HepG2 (cell line): ENCODE results near the gene CA11. TPM values are rescaled to one million over a fixed set of nuclear protein-coding genes. Genes with fewer than 3 reads are reported as not detected.

Experiments
- HNRNPK ChIP-seq: fragments of 200-400 bp; formaldehyde crosslinking; IDR thresholded peaks from 2 replicates; pipeline ENCODE4 v1.6.1; 2018; ENCODE audit warnings: low read length, low read depth, moderate library complexity, mild to moderate bottlenecking; ENCODE audit not compliant: poor library complexity, severe bottlenecking
- NFYB ChIP-seq: sonication (generic); formaldehyde crosslinking; IDR thresholded peaks from 2 replicates; pipeline ENCODE4 v1.4.0; 2020; ENCODE audit warnings: missing genetic modification reagents
- PRMT3 ChIP-seq: sonication (generic); formaldehyde crosslinking; IDR thresholded peaks from 2 replicates; pipeline ENCODE4 v1.8.1; 2022; ENCODE audit warnings: low read depth, mild to moderate bottlenecking, moderate library complexity, missing genetic modification reagents, borderline replicate concordance
- STAG1 ChIP-seq: sonication (generic); formaldehyde crosslinking; IDR thresholded peaks from 2 replicates; pipeline ENCODE4 v1.4.0; 2020; ENCODE audit warnings: missing genetic modification reagents
- ZFX ChIP-seq: sonication (generic); formaldehyde crosslinking; IDR thresholded peaks from 2 replicates; pipeline ENCODE4 v1.4.0; 2020; ENCODE audit warnings: mild to moderate bottlenecking, low read depth, missing genetic modification reagents, moderate library complexity
- ZNF441 ChIP-seq: sonication (generic); formaldehyde crosslinking; IDR thresholded peaks from 2 replicates; pipeline ENCODE4 v1.7.0; 2021; ENCODE audit warnings: missing genetic modification reagents, borderline replicate concordance
- ZNF543 ChIP-seq: sonication (generic); formaldehyde crosslinking; IDR thresholded peaks from 2 replicates; pipeline ENCODE4 v1.4.0; 2020; ENCODE audit warnings: mild to moderate bottlenecking, missing genetic modification reagents
- ZNF670 ChIP-seq: sonication (generic); formaldehyde crosslinking; IDR thresholded peaks from 2 replicates; pipeline ENCODE4 v1.8.0; 2022; ENCODE audit warnings: mild to moderate bottlenecking, missing genetic modification reagents, borderline replicate concordance
- ZNF746 ChIP-seq: sonication (generic); formaldehyde crosslinking; IDR thresholded peaks from 2 replicates; pipeline ENCODE4 v1.8.0; 2022; ENCODE audit warnings: mild to moderate bottlenecking, missing genetic modification reagents
- ZNF749 ChIP-seq: sonication (generic); formaldehyde crosslinking; IDR thresholded peaks from 2 replicates; pipeline ENCODE4 v1.8.0; 2022; ENCODE audit warnings: mild to moderate bottlenecking, missing genetic modification reagents, moderate library complexity, borderline replicate concordance
- ZNF761 ChIP-seq: sonication (generic); formaldehyde crosslinking; conservative IDR thresholded peaks from 2 replicates; pipeline ENCODE4 v1.4.0; 2020; ENCODE audit warnings: mild to moderate bottlenecking, missing genetic modification reagents
- ZNF776 ChIP-seq: sonication (generic); formaldehyde crosslinking; IDR thresholded peaks from 2 replicates; pipeline ENCODE4 v1.4.0; 2020; ENCODE audit warnings: mild to moderate bottlenecking, missing genetic modification reagents
- polyA plus RNA-seq, 8 experiments: library from polyadenylated mRNA; depleted of rRNA in 3 of 8; stranded (reverse) in 7 of 8; unstranded in 1 of 8; fragments of >200 nt; fragmentation: Illumina TruSeq in 4 of 8; extraction: Trizol in 4 of 8; gene quantifications; 2 replicates each; pipeline versions ENCODE4 v1.2.1 to v1.2.3, GENCODE V29; 2011 to 2016; ENCODE audit warnings: low read depth in 4 of 8, missing spikeins in 1 of 8, mixed read lengths in 1 of 8; ENCODE audit not compliant: insufficient read depth in 1 of 8
- total RNA-seq, 5 experiments: library from RNA; depleted of rRNA; stranded (reverse); fragments of >200 nt; fragmentation: Illumina TruSeq; extraction: Trizol; gene quantifications; 2 replicates each; pipeline ENCODE4 v1.2.3, GENCODE V29; 2016; ENCODE audit warnings: low read depth in 1 of 5
- TF ChIP-seq, protein P1 (sequence below): sonication (generic); formaldehyde crosslinking; IDR thresholded peaks from one replicate; pipeline ENCODE4 v1.5.1; 2020; ENCODE audit warnings: mild to moderate bottlenecking, missing genetic modification reagents; ENCODE audit errors: not compliant biosample characterization
- TF ChIP-seq, protein P2 (sequence below): sonication (generic); formaldehyde crosslinking; IDR thresholded peaks from 2 replicates; pipeline ENCODE4 v1.8.0; 2022; ENCODE audit warnings: mild to moderate bottlenecking, missing genetic modification reagents
- TF ChIP-seq, protein P3 (sequence below): IDR thresholded peaks from 2 replicates; pipeline ENCODE4 v1.6.1; 2012; ENCODE audit warnings: inconsistent platforms
- TF ChIP-seq, protein P4 (sequence below): sonication (generic); formaldehyde crosslinking; IDR thresholded peaks from 2 replicates; pipeline ENCODE4 v1.8.1; 2022; ENCODE audit warnings: low read depth, mild to moderate bottlenecking, missing genetic modification reagents

The CA11 gene
- total and polyA plus RNA-seq, 2 of the 13 experiments (the other 11 are each of a cell fraction or from before 2014, with no cell fraction given) = 0.41 to 0.58 TPM

DNA sequence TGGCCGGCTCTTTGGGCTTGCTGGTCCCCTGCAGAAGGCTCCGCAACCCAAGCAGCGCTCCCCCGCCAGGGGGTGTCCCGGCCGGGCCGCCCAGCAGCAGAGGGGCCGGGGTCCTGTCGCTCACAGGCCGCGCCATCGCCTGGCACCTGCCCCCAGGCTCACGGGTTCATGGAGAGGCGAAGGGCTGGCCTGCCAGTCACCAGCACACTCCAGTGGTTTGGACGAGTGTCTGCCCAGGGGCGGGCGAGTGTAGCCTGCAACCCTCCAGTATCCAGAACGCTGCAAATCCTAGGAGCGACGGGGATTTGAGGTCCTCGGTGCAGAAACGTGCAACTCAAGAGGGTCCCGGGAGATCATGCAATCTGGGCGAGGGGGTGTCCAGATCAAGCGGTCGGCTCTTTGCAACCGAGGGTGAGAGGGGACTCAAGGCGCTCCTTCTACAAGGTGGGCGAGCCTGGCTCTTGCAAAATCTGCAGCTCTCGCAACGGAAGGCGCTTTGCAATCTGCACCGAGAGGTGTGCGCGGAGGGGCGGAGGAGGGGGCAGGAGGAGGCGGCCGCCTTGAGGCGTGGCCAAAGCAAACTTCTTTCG lies 9.0 kb downstream of the CA11 start, which contains the start of gene DBP (continued):
- TF ChIP-seq ZNF670 = no peak
- TF ChIP-seq ZNF441 (CRISPR knock-in tag) = no peak
- no peak for TF ChIP-seq NFYB (CRISPR knock-in tag)
- no peak for TF ChIP-seq ZNF761 (CRISPR knock-in tag)
- TF ChIP-seq HNRNPK = no peak
- TF ChIP-seq, protein P1, sequence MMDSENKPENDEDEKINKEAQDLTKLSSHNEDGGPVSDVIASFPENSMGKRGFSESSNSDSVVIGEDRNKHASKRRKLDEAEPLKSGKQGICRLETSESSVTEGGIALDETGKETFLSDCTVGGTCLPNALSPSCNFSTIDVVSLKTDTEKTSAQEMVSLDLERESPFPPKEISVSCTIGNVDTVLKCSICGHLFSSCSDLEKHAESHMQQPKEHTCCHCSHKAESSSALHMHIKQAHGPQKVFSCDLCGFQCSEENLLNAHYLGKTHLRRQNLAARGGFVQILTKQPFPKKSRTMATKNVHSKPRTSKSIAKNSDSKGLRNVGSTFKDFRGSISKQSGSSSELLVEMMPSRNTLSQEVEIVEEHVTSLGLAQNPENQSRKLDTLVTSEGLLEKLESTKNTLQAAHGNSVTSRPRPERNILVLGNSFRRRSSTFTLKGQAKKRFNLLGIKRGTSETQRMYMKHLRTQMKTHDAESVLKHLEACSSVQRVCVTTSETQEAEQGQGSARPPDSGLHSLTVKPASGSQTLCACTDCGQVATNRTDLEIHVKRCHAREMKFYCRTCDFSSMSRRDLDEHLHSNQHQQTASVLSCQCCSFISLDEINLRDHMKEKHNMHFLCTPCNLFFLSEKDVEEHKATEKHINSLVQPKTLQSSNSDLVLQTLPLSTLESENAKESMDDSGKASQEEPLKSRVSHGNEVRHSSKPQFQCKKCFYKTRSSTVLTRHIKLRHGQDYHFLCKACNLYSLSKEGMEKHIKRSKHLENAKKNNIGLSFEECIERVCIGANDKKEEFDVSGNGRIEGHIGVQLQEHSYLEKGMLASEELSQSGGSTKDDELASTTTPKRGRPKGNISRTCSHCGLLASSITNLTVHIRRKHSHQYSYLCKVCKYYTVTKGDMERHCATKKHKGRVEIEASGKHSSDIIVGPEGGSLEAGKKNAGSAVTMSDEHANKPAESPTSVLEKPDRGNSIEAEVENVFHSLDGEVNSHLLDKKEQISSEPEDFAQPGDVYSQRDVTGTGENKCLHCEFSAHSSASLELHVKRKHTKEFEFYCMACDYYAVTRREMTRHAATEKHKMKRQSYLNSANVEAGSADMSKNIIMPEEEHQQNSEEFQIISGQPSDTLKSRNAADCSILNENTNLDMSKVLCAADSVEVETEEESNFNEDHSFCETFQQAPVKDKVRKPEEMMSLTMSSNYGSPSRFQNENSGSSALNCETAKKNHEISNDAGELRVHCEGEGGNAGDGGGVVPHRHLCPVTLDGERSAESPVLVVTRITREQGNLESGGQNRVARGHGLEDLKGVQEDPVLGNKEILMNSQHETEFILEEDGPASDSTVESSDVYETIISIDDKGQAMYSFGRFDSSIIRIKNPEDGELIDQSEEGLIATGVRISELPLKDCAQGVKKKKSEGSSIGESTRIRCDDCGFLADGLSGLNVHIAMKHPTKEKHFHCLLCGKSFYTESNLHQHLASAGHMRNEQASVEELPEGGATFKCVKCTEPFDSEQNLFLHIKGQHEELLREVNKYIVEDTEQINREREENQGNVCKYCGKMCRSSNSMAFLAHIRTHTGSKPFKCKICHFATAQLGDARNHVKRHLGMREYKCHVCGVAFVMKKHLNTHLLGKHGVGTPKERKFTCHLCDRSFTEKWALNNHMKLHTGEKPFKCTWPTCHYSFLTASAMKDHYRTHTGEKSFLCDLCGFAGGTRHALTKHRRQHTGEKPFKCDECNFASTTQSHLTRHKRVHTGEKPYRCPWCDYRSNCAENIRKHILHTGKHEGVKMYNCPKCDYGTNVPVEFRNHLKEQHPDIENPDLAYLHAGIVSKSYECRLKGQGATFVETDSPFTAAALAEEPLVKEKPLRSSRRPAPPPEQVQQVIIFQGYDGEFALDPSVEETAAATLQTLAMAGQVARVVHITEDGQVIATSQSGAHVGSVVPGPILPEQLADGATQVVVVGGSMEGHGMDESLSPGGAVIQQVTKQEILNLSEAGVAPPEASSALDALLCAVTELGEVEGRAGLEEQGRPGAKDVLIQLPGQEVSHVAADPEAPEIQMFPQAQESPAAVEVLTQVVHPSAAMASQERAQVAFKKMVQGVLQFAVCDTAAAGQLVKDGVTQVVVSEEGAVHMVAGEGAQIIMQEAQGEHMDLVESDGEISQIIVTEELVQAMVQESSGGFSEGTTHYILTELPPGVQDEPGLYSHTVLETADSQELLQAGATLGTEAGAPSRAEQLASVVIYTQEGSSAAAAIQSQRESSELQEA (CRISPR knock-in tag) = peak; percentile 11
- TF ChIP-seq, protein P2, sequence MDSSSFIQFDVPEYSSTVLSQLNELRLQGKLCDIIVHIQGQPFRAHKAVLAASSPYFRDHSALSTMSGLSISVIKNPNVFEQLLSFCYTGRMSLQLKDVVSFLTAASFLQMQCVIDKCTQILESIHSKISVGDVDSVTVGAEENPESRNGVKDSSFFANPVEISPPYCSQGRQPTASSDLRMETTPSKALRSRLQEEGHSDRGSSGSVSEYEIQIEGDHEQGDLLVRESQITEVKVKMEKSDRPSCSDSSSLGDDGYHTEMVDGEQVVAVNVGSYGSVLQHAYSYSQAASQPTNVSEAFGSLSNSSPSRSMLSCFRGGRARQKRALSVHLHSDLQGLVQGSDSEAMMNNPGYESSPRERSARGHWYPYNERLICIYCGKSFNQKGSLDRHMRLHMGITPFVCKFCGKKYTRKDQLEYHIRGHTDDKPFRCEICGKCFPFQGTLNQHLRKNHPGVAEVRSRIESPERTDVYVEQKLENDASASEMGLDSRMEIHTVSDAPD (CRISPR knock-in tag) = no peak
- TF ChIP-seq, protein P3, sequence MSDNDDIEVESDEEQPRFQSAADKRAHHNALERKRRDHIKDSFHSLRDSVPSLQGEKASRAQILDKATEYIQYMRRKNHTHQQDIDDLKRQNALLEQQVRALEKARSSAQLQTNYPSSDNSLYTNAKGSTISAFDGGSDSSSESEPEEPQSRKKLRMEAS = no peak
- no peak for TF ChIP-seq ZNF543 (CRISPR knock-in tag)
- TF ChIP-seq, protein P4, sequence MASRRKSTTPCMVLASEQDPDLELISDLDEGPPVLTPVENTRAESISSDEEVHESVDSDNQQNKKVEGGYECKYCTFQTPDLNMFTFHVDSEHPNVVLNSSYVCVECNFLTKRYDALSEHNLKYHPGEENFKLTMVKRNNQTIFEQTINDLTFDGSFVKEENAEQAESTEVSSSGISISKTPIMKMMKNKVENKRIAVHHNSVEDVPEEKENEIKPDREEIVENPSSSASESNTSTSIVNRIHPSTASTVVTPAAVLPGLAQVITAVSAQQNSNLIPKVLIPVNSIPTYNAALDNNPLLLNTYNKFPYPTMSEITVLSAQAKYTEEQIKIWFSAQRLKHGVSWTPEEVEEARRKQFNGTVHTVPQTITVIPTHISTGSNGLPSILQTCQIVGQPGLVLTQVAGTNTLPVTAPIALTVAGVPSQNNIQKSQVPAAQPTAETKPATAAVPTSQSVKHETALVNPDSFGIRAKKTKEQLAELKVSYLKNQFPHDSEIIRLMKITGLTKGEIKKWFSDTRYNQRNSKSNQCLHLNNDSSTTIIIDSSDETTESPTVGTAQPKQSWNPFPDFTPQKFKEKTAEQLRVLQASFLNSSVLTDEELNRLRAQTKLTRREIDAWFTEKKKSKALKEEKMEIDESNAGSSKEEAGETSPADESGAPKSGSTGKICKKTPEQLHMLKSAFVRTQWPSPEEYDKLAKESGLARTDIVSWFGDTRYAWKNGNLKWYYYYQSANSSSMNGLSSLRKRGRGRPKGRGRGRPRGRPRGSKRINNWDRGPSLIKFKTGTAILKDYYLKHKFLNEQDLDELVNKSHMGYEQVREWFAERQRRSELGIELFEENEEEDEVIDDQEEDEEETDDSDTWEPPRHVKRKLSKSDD (CRISPR knock-in tag) = no peak
- TF ChIP-seq ZNF749 = no peak
- peak; percentile 54; the same call in 1 of the 2 replicates for TF ChIP-seq ZFX
- no peak for TF ChIP-seq PRMT3
- no peak for TF ChIP-seq STAG1 (CRISPR knock-in tag)
- TF ChIP-seq ZNF776 (CRISPR knock-in tag) = no peak
- no peak for TF ChIP-seq ZNF746 (CRISPR knock-in tag)
